Adrenal gland (tissue), 12 donors: ENCODE measurements around the gene FRMD8. TPM values are rescaled to one million over a fixed set of nuclear protein-coding genes. Genes with fewer than 3 reads are reported as not detected.
A peak's percentile ranks its signal among the peaks of the same experiment; 100 is the strongest.

Experiments
- DNase-seq, 7 donors: peaks; one replicate each; pipeline ENCODE4 v3.0.0-alpha.2; 2019 to 2020
- H3K27ac ChIP-seq, 5 donors: fragments of 200-600 bp; sonication (generic) in 4 of 5; 1 replicate in 3 of 5; 2 replicates in 2 of 5; pipeline versions ENCODE4 v1.5.1 to v1.8.0; 2016 to 2020; ENCODE audit warnings: mild to moderate bottlenecking in 1 of 5
- H3K27me3 ChIP-seq: fragments of 200-600 bp; 2 replicates; pipeline ENCODE4 v1.8.0; 2021
- H3K36me3 ChIP-seq, 2 donors: fragments of 200-600 bp; replicated peaks in 1 of 2; 1 replicate in 1 of 2; 2 replicates in 1 of 2; pipeline versions ENCODE4 v1.5.1 to v1.8.0; 2018 to 2022
- H3K4me1 ChIP-seq, 2 donors: fragments of 200-600 bp; replicated peaks in 1 of 2; 1 replicate in 1 of 2; 2 replicates in 1 of 2; pipeline versions ENCODE4 v1.5.1 to v1.8.0; 2018 to 2021
- H3K4me3 ChIP-seq, 4 donors: fragments of 200-600 bp; sonication (generic) in 3 of 4; one replicate each; pipeline ENCODE4 v1.5.1; 2016 to 2018
- H3K9me3 ChIP-seq, 3 donors: fragments of 200-600 bp; sonication (generic) in 1 of 3; replicated peaks in 1 of 3; 1 replicate in 2 of 3; 2 replicates in 1 of 3; pipeline versions ENCODE4 v1.5.1 to v1.8.0; 2016 to 2021
- CTCF ChIP-seq, 6 experiments: fragments of 450-650 bp in 4 of 6; fragments of 200-600 bp in 2 of 6; sonication (generic) in 1 of 6; IDR thresholded peaks; 1 replicate in 5 of 6; 2 replicates in 1 of 6; pipeline versions ENCODE4 v1.5.1 to v1.8.0; 2016 to 2021; ENCODE audit warnings: antibody characterized with exemption in 6 of 6, mild to moderate bottlenecking in 2 of 6, moderate library complexity in 1 of 6
- POLR2A ChIP-seq, 2 donors: fragments of 450-650 bp; IDR thresholded peaks; one replicate each; pipeline ENCODE4 v1.6.1; 2017; ENCODE audit warnings: antibody characterized with exemption in 2 of 2, mild to moderate bottlenecking in 2 of 2, moderate library complexity in 1 of 2
- WGBS, 4 donors: extraction: QIAGEN DNeasy Blood & Tissue Kit in 2 of 4; methylation state at CpG; one replicate each; pipeline versions ENCODE4 v1.1.5 to v1.1.7; 2013 to 2017; 5-methylcytosine and 5-hydroxymethylcytosine counted together
- intact Hi-C, 2 donors: fragments of 100-400 bp; cut with DNase I; formaldehyde crosslinking; loops; one replicate each; pipeline versions ENCODE4 v1.14.1 to v1.15.0; 2022 to 2023
- polyA plus RNA-seq, 3 donors: library from polyadenylated mRNA; stranded (reverse); fragments of 200-250 nt in 2 of 3; fragments of 350-450 nt in 1 of 3; fragmentation: Illumina TruSeq in 1 of 3; extraction: RNeasy Lipid Tissue Mini Kit (QIAGEN cat#74804) in 1 of 3; gene quantifications; one replicate each; pipeline ENCODE4 v1.2.3, GENCODE V29; 2013 to 2014
- total RNA-seq, 9 donors: library from RNA; depleted of rRNA in 4 of 9; stranded (reverse); fragments of >200 nt in 4 of 9; fragments of 120-200 nt in 1 of 9; fragmentation: NEBNext Ultra II Directional in 1 of 9; extraction: Animal tissue kit (Norgen Biotek cat#: 25700) in 1 of 9; gene quantifications; one replicate each; pipeline versions ENCODE4 v1.1.0 to v1.2.4, GENCODE V29; 2013 to 2023
- donor health status: healthy with polysubstance abuse.
- donor health status: Bipolar disorder and iron deficiency.
- donor health status: DM: yes; HTN: yes; CAD: no.
- donor health status: DM: no; HTN: no; CAD: no.
- donor health status: DM: no; HTN: no; CAD: no.
- donor health status: DM: yes; HTN: yes; CAD: no.

The FRMD8 gene
- total and polyA plus RNA-seq, 12 donors: 5.3 to 52.1 (median 33.9) TPM

DNA sequence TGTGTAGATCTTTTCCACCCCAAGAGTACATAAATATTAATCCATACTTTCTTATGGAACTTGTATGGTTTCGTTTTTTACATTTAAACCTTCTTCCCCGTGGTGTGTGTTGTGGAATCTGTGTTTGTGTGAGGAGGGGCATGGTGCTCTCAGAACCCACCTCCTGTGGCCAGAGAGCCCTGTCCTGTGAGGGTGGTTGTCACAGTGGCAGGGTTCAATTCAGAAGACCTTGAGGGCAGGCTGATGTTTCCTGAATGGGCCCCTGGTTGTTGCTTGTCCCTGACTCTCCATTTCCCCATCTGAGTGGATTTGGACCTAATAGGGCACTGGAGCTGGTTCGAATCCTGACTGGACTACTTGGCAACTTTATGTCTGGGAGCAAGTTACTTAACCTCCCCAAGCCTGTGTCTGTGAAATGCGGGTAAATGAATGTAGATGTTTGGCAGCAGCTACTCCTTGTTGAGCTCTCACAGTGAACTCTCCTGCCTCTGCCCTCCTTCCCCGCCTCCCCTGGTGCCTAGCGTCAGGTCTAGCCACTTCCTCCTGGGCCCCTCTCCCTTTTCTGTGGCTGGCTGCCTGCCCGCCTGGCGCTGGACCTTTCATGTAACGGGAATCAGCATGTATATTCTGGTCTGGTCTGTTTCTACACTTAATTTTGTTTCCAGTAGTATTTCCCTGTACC lies 43.4 kb downstream of the FRMD8 start:
- Histone ChIP-seq H3K4me3 (peak overlapping the region in 1 of 4 donors; percentile 82), H3K27me3 (no peaks in the 10 kb centered on the region), H3K36me3 (peaks cover 0 to 37% of the 10 kb centered on the region in 2 donors), H3K4me1 (peaks cover 25 to 89% of the 10 kb centered on the region in 2 donors), H3K9me3 (no peaks in the 10 kb centered on the region), H3K27ac (peak overlapping the region; percentile 71 to 100 (median 91))
- intact Hi-C loops: no loop called here
- peak in 1 of 6 experiments; percentile 8 for TF ChIP-seq CTCF (IDR thresholded peaks at IDR 0.05)
- TF ChIP-seq POLR2A (IDR thresholded peaks at IDR 0.05): peak; percentile 31 to 72
- DNase-seq: peak; percentile 77 to 88 (median 85)
- WGBS, 4 donors: 6 to 14% (median 10%) methylated on average over 9 of the region's 9 CpGs

DNA sequence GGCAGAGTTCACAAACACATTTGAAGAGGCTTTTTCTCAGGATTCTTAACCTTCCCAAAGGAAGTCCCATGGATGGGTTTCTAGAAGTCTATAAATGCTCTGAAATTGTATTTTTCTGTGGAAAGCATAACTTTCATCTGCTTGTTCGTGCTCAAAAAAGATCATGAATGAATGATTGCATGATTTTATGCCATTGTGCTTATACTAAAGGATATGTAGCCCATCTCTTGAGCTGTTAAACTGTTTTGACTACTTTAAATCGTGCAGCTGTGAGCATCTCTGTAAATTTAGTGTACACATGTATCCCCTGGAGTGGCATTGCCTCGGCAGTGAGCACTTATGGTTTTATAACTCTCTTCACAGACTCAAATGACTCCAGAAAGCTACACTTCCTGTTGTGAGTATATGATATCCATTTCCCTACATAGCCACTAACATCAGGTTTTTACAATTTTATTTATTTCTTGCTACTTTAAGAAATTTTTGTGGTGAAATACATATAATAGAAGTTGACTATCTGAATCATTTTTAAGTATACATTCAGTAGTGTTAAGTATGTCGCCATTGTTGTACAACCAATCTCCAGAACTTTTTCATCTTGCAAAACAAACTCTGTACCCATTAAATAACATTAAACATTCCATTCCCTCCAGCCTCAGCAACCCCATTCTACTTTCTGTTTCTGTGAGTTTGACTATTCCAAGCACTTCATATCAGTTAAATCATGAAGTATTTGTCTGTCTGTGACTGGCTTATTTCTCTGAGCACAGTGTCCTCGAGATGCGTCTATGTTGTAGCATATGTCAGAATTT lies 44.2 kb downstream of the FRMD8 start:
- peak overlapping the region in 1 of 4 donors; percentile 82 for H3K4me3 ChIP-seq
- TF ChIP-seq POLR2A (IDR thresholded peaks at IDR 0.05) (peak in 1 of 2 donors; percentile 63), CTCF (IDR thresholded peaks at IDR 0.05) (no peak)
- no peaks in the 10 kb centered on the region for H3K27me3 ChIP-seq
- intact Hi-C loops: no loop called here
- peak in 4 of 7 donors; percentile 25 to 59 (median 46) for DNase-seq
- peaks cover 32 to 95% of the 10 kb centered on the region in 2 donors for H3K4me1 ChIP-seq
- H3K27ac ChIP-seq: peak overlapping the region; percentile 44 to 100 (median 89)
- H3K9me3 ChIP-seq: no peaks in the 10 kb centered on the region
- WGBS, 4 donors: 23 to 31% (median 28%) methylated on average over 6 of the region's 6 CpGs
- peaks cover 0 to 37% of the 10 kb centered on the region in 2 donors for H3K36me3 ChIP-seq

DNA sequence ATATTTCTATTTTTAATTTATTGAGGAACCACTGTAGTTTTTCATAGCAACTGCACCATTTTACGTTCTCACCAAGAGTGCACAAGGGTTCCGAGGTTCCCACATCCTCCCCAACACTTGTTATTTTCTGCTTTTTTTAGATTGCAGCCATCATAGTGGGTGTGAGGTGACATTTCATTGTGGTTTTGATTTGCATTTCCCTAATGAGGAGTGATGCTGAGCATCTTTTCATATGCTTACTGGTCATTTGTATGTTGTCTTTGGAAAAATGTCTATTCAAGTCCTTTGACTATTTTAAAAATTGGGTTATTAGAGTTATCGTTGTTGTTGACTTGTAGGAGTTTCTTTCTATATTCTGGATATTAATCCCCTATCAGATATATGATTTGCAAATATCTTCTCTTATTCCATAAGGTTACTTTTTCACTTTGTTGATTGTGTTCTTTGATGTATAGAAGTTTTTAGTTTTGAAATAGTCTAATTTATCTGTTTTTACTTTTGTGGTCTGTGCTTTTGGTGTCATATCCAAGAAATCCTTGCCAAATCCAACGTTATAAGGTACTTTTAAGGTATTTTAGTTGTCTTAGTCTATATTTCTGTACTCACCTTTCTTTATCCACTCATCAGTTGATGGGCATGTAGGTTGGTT lies 45.1 kb downstream of the FRMD8 start:
- TF ChIP-seq POLR2A (IDR thresholded peaks at IDR 0.05): peak in 1 of 2 donors; percentile 70
- TF ChIP-seq CTCF (IDR thresholded peaks at IDR 0.05): peak in 2 of 6 experiments; percentile 7 to 10
- DNase-seq: peak in 2 of 7 donors; percentile 10 to 49
- Histone ChIP-seq H3K27ac (peak overlapping the region; percentile 4 to 100 (median 51)), H3K36me3 (peaks cover 0 to 37% of the 10 kb centered on the region in 2 donors), H3K4me3 (peak overlapping the region in 1 of 4 donors; percentile 82), H3K9me3 (no peaks in the 10 kb centered on the region), H3K27me3 (no peaks in the 10 kb centered on the region), H3K4me1 (peaks cover 38 to 98% of the 10 kb centered on the region in 2 donors)
- intact Hi-C loops: no loop called here
- WGBS, 4 donors: 33 to 42% (median 38%) methylated on average over 4 of the region's 4 CpGs
